Subcutaneous abdominal adipose tissue (tissue), 5 donors: ENCODE data around the gene CTRB1.
A peak's percentile ranks its signal among the peaks of the same experiment; 100 is the strongest.
"Not testable (repeated sequence)": the region's sequence is repeated elsewhere in the genome, so short reads cannot be mapped to it uniquely, and the experiment has no call there.

Source experiments
- H3K27ac ChIP-seq: one replicate; pipeline ENCODE4 v1.7.0; 2013; ENCODE audit warnings: low read depth, mild to moderate bottlenecking, inconsistent platforms, low read length, moderate library complexity
- H3K27me3 ChIP-seq, 5 donors: one replicate each; pipeline ENCODE4 v1.7.0; 2013; ENCODE audit warnings: low read length in 5 of 5, inconsistent platforms in 1 of 5; ENCODE audit not compliant: control insufficient read depth in 5 of 5, insufficient read depth in 4 of 5
- H3K36me3 ChIP-seq, 5 donors: one replicate each; pipeline ENCODE4 v1.7.0; 2013; ENCODE audit warnings: low read length in 5 of 5; ENCODE audit not compliant: control insufficient read depth in 5 of 5, insufficient read depth in 5 of 5
- H3K4me1 ChIP-seq, 5 donors: one replicate each; pipeline ENCODE4 v1.7.0; 2013; ENCODE audit warnings: low read length in 5 of 5, mild to moderate bottlenecking in 3 of 5, moderate library complexity in 1 of 5; ENCODE audit not compliant: control insufficient read depth in 5 of 5, insufficient read depth in 5 of 5
- H3K4me3 ChIP-seq, 5 donors: one replicate each; pipeline ENCODE4 v1.7.0; 2013; ENCODE audit warnings: low read length in 5 of 5, low read depth in 1 of 5
- H3K9ac ChIP-seq, 5 donors: one replicate each; pipeline ENCODE4 v1.7.0; 2013; ENCODE audit warnings: low read length in 5 of 5, mild to moderate bottlenecking in 4 of 5, moderate library complexity in 3 of 5
- H3K9me3 ChIP-seq, 5 donors: one replicate each; pipeline ENCODE4 v1.7.0; 2013; ENCODE audit warnings: low read length in 5 of 5; ENCODE audit not compliant: control insufficient read depth in 5 of 5
- donor health status: healthy.
- donor health status: healthy.
- donor health status: healthy.
- donor health status: healthy.
- donor health status: healthy.

The CTRB1 gene

DNA sequence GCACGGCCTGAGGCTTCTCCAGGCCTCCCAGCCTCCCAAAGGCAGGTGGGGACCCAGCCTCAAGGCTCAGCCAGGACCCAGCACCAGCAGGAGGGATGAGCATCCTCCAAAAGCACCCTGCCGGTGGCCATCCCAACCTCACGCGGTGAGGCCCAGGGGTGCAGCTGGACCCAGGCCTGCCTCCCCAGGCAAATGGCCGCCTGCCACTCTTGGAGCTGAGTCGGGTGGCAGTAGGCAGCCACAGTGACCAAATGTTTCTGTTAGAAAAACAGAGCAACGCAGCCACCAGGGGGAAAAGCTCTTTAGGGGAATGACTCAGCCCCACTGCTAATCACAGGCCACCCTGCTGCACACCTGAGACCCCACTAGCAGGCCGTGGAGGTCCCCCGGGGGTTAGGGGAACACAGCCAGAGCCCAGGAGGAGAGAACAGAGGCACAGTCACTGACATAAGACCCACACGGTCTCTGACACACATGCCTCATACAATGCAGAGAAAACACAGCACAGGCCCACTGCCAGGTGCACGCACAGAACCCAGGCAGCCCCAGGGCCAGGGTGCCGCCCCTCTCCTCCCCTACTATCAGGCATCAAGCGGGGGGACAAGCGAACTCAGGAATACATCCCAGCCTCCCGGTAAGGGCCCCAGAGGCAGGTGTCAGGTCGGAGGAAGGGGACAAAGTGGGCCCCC is 20.2 kb downstream of the CTRB1 start:
- Histone ChIP-seq H3K4me3 (peak overlapping the region in 2 of 5 donors; percentile 10 to 38), H3K27ac (peak overlapping the region; percentile 84), H3K27me3 (peaks cover 0 to 6% (median 0%) of the 10 kb centered on the region in 5 donors), H3K36me3 (peaks cover 0 to 73% (median 55%) of the 10 kb centered on the region in 5 donors), H3K9ac (peak overlapping the region in 1 of 5 donors; percentile 11), H3K4me1 (peaks cover 8 to 58% (median 51%) of the 10 kb centered on the region in 5 donors), H3K9me3 (no peaks in the 10 kb centered on the region)

DNA sequence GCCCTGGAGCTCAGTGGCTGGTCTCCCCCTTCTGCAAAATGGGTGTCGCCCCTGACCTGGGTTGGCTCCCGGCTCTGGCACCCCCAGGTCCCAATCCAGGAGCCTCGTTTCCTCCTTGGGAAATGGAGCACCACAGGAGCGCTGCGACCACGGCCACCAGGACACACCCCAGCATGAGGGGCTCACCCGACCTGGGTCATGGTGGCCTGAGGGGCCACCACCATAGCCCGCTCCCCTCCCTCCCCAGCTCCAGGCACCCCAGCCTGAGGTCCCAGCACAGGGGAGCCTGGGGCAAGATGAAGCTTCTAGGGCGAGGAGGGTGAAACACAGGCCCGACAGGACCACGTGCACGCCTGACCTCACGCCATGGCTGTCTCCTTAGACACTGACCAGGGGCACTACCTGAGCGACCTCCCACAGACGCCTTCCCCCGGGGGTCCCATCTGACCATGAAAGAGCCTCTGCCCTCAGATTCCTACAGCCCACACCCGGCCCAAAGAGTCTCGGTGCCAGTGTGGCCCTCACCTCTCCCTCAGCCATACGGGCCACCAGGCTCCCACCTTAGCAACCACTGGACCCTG is 20.8 kb downstream of the CTRB1 start:
- H3K27ac ChIP-seq, result peak overlapping the region; percentile 84
- peaks cover 0 to 3% (median 0%) of the 10 kb centered on the region in 5 donors for H3K27me3 ChIP-seq
- H3K4me3 ChIP-seq, result no peak overlapping the region
- peaks cover 14 to 58% (median 51%) of the 10 kb centered on the region in 5 donors for H3K4me1 ChIP-seq
- H3K9ac ChIP-seq, result peak overlapping the region in 2 of 5 donors; percentile 11 to 23
- peaks cover 0 to 67% (median 50%) of the 10 kb centered on the region in 5 donors for H3K36me3 ChIP-seq
- no peaks in the 10 kb centered on the region for H3K9me3 ChIP-seq

DNA sequence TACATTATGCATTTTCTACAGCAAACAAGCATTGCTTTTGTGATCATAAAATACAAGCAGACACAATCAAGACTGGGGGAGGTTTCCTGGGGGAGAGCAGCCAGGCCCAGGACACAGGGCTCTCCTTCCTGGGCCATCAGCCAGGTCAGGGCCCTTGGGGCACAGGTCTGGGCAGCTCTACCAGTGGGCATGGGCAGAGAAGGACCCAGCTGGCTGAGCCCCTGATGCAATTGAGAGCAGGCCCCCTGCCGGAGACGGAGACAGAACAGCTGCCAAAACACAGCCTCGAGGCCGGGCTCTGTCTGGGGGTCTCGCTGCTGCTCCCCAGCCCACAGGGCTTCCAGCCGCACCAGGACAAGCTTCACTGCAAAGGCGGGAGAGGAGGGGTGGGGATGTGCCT is 21.8 kb downstream of the CTRB1 start:
- H3K9me3 ChIP-seq, H3K27ac ChIP-seq, H3K4me3 ChIP-seq, H3K27me3 ChIP-seq, H3K9ac ChIP-seq: not testable (repeated sequence)
- Histone ChIP-seq H3K36me3 (peaks cover 0 to 57% (median 40%) of the 10 kb centered on the region in 5 donors), H3K4me1 (peaks cover 18 to 66% (median 61%) of the 10 kb centered on the region in 5 donors)

DNA sequence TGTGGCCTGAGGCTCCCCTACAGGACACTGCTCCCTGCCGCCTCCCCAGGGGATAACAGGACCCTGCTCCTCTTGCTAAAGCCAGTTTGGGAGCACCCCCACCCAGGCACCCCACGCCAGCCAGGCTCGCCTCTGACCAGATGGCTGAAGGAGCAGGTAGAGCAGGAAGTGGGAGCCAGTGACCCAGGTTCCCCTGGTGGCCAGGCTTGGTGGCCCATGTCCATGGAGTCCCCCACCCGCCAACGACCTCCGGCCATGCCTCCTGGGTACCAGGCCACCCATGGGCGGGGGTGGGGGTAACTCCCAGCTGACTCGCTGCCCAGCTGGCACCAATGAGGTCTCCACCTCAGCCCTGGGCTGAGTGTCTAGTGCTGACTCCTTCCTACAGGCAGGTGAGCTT is 22.6 kb downstream of the CTRB1 start:
- Histone ChIP-seq H3K27me3 (no peaks in the 10 kb centered on the region), H3K27ac (no peak overlapping the region), H3K36me3 (peaks cover 0 to 49% (median 33%) of the 10 kb centered on the region in 5 donors), H3K4me3 (no peak overlapping the region), H3K9me3 (no peaks in the 10 kb centered on the region), H3K4me1 (peaks cover 19 to 74% (median 68%) of the 10 kb centered on the region in 5 donors), H3K9ac (no peak overlapping the region)

DNA sequence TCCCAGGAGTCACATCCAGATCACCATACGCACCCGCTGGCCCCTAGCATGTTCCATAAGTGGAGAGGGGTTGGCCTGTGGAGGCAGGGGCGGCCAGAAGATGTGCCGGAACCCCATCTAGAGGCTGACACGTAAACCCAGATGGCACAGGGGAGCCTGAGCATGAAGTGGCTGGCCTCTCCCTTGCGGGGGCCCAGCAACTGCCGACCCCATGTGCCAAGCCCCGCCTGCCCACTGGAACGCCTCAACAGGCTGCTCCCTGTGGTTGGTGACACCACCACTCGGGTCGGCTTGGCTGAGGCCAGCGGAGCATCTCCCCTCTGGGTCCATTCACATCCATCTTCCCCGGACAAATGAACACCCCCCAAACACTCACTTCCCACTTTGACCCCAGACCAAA is 23.2 kb downstream of the CTRB1 start:
- Histone ChIP-seq H3K9me3 (no peaks in the 10 kb centered on the region), H3K27ac (no peak overlapping the region), H3K4me1 (peaks cover 23 to 79% (median 74%) of the 10 kb centered on the region in 5 donors), H3K4me3 (no peak overlapping the region), H3K27me3 (no peaks in the 10 kb centered on the region), H3K9ac (no peak overlapping the region), H3K36me3 (peaks cover 0 to 44% (median 28%) of the 10 kb centered on the region in 5 donors)

DNA sequence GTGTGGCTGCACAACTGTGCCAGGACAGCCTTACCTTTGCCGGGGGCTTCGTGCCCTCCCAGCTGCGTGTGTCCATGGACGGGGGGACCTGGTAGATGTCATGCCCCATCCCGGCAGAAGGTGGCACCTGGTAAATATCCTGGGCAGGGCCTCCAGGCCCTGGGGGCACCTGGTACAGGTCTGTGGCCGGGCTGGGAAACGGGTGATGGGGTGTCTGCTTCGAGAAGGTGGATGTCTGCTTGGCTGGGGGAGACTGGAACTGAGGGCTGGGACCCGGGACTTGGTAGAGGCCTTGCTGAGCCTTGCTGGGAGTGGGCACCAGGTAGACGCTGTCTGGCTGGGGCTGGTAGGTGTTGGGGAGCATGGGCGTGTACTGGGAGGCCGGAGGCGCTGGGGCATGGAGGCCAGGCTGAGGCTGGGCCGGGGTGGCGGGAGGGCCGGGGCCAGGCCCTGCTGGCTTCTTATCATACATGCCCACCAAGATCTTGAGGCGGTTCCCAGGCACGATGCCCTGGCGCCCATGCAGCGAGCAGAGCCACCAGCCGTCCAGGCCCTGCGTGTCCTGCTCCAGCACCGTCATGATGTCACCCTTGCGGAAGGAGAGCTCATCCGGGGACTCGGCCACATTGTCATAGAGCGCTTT is 23.8 kb downstream of the CTRB1 start:
- H3K27ac ChIP-seq, H3K9me3 ChIP-seq, H3K4me3 ChIP-seq, H3K9ac ChIP-seq, H3K27me3 ChIP-seq: not testable (repeated sequence)
- peaks cover 26 to 82% (median 80%) of the 10 kb centered on the region in 5 donors for H3K4me1 ChIP-seq
- peaks cover 0 to 39% (median 28%) of the 10 kb centered on the region in 5 donors for H3K36me3 ChIP-seq

DNA sequence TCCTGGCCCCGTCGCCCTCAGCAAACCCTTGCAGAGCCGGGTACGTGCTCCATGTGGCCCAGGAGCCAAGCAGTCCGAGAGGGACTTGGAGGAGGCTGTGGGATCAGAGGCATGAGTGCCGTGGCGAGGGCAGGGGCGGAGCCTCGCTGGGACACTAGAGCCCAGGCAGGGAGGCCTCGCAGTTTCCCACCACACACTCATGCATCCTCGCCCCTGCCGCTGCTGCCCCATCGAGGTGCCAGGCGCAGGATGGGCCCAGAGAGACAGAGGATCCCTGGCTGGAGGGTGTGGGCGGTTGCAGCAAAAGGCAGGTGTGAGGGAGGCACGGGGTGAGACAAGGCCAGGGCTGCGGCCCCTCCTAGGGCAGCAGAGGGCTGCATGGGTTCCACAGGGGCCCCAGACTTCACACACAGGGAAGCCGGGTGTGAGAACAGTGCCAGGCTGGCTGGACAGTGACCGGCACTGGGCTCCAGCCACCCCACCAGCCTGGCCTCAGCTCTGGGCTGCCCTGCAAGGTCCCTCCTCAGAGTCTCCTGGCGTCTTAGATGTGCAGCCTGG is 25.0 kb downstream of the CTRB1 start:
- no peaks in the 10 kb centered on the region for H3K27me3 ChIP-seq
- H3K36me3 ChIP-seq, result peaks cover 0 to 34% (median 26%) of the 10 kb centered on the region in 5 donors
- H3K4me1 ChIP-seq, result peaks cover 26 to 82% (median 80%) of the 10 kb centered on the region in 5 donors
- peak overlapping the region in 3 of 5 donors; percentile 56 to 74 (median 64) for H3K9ac ChIP-seq
- no peaks in the 10 kb centered on the region for H3K9me3 ChIP-seq
- H3K4me3 ChIP-seq, result no peak overlapping the region
- H3K27ac ChIP-seq, result peak overlapping the region; percentile 94

DNA sequence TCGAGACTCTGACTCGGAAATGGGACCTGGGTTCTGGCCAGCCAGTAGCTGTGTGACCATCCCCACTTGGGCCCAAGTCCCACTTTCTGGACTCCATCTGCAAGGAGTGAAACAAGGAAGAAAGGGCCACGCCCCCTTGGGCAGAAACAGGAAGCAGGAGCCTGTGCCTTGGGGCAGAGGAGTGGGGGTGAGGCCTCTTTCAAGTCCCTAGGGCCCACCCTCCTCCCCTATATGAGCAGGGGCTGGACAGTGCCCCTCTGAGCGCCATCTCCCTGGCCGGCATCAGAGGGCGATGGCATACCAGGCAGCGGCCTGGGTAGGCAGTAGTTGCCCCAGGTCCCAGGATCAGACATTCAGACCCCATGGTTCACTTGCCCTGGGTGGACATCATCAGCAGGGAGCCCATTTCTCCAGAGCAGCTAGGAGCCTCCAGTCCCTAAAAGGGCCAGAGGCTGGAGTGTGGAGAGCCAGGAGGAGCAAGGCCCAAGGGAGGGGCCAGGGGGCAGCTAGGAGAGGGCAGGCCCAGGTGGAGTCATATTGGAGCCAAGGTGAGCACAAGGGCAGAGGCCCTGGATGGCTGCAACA is 25.5 kb downstream of the CTRB1 start:
- H3K36me3 ChIP-seq, result peaks cover 0 to 34% (median 26%) of the 10 kb centered on the region in 5 donors
- no peaks in the 10 kb centered on the region for H3K27me3 ChIP-seq
- peaks cover 23 to 82% (median 80%) of the 10 kb centered on the region in 5 donors for H3K4me1 ChIP-seq
- H3K4me3 ChIP-seq, result peak overlapping the region in 1 of 5 donors; percentile 6
- peak overlapping the region in 3 of 5 donors; percentile 56 to 74 (median 64) for H3K9ac ChIP-seq
- peak overlapping the region; percentile 94 for H3K27ac ChIP-seq
- no peaks in the 10 kb centered on the region for H3K9me3 ChIP-seq

DNA sequence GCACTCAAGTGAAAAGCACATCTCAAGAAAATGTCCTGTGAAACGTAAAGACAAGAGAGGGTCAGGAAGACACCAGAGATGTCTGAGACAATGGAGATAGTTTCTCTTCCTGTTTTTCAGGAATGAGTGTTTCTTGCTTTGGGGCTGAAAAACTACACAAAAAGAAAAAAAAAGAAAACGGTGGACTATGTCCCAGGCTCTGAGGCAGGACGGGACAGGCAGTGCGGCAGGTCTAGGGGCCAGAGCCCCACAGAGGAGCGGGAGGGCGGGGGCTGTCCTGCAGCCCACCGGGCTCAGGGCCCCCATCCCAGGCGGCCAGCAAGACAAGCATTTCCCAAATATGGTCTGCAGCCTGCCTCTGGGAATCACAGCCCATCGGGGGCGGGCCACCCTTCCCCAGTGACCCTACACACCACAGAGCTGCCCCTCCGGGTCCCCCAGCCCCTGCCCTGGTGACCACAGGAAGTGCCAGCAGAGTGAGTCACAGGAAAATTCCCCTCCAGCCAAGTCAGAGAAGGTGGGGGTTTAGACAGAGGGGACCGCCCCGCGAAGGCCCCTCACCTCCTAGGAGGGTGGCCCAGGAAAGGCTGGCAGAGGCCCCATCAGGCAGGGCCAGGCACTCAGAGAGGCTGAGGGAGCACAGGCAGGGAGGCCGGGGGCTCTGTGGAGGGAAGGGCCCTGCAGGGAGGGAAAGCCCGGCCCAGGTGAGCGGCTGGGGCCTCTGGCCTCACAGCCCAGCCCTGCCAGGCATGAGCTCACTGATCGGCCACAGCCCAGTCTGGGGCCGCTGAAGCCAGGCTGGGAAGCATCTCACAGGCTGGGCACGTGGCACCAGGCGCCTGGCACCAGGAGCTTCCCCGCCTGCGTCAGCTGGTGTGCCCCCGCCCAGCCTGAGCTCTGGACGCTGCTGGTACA is 26.3 kb downstream of the CTRB1 start:
- Histone ChIP-seq H3K9me3 (no peaks in the 10 kb centered on the region), H3K27ac (peak overlapping the region; percentile 94), H3K4me1 (peaks cover 23 to 82% (median 80%) of the 10 kb centered on the region in 5 donors), H3K9ac (peak overlapping the region; percentile 56 to 74 (median 64)), H3K4me3 (peak overlapping the region in 1 of 5 donors; percentile 27), H3K27me3 (no peaks in the 10 kb centered on the region), H3K36me3 (peaks cover 0 to 30% (median 24%) of the 10 kb centered on the region in 5 donors)
